Naive thymus-derived CD4-positive, alpha-beta T cell (primary cell): ENCODE measurements around the gene PFN4. TPM values are rescaled to one million over a fixed set of nuclear protein-coding genes. Genes with fewer than 3 reads are reported as not detected.

Source experiments
- ATAC-seq: fragments of 150-1000 bp; cut with Tn5 transposase; 2 replicates; pipeline ENCODE4 v1.10.0; 2021; ENCODE audit warnings: mild to moderate bottlenecking, moderate library complexity
- CTCF ChIA-PET: fragments of 350-600 bp; sonication (Branson Sonifier 250); formaldehyde crosslinking; loops from one replicate; lab custom pipeline; 2021; ENCODE audit warnings: antibody characterized with exemption; lab: Charles Lee
- POLR2A ChIA-PET: fragments of 350-600 bp; sonication (Branson Sonifier 250); formaldehyde crosslinking; loops from one replicate; lab custom pipeline; 2021; ENCODE audit warnings: antibody characterized with exemption, inconsistent platforms; lab: Charles Lee
- DNase-seq, 9 donors: peaks; one replicate each; pipeline versions ENCODE4 v3.0.0 to v3.0.0-alpha.2; 2020 to 2022; ENCODE audit warnings: mixed read lengths in 1 of 9
- H3K27ac ChIP-seq: one replicate; pipeline ENCODE4 v1.7.0; 2013; ENCODE audit warnings: mild to moderate bottlenecking, low read depth, low read length, moderate library complexity
- H3K27me3 ChIP-seq, 2 donors: one replicate each; pipeline ENCODE4 v1.7.0; 2013; ENCODE audit warnings: low read length in 2 of 2, mild to moderate bottlenecking in 2 of 2, moderate library complexity in 2 of 2; ENCODE audit not compliant: control insufficient read depth in 2 of 2, insufficient read depth in 2 of 2
- H3K36me3 ChIP-seq, 3 experiments: 1 replicate in 2 of 3; 2 replicates in 1 of 3; pipeline ENCODE4 v1.7.0; 2013; ENCODE audit warnings: low read length in 3 of 3, mild to moderate bottlenecking in 3 of 3, moderate library complexity in 1 of 3; ENCODE audit not compliant: insufficient read depth in 3 of 3, control insufficient read depth in 2 of 3
- H3K4me1 ChIP-seq, 2 donors: one replicate each; pipeline ENCODE4 v1.7.0; 2013; ENCODE audit warnings: low read length in 2 of 2, mild to moderate bottlenecking in 2 of 2, moderate library complexity in 1 of 2; ENCODE audit not compliant: control insufficient read depth in 2 of 2, insufficient read depth in 2 of 2
- H3K4me3 ChIP-seq: 2 replicates; pipeline ENCODE4 v1.7.0; 2013; ENCODE audit warnings: mild to moderate bottlenecking, low read length
- H3K9me3 ChIP-seq, 3 experiments: 1 replicate in 2 of 3; 2 replicates in 1 of 3; pipeline ENCODE4 v1.7.0; 2013; ENCODE audit warnings: low read length in 3 of 3; ENCODE audit not compliant: control insufficient read depth in 2 of 3
- H3K27ac Mint-ChIP-seq, 9 donors: one replicate each; pipeline ENCODE4 v1.8.0; 2020 to 2022; ENCODE audit warnings: mixed read lengths in 9 of 9, mild to moderate bottlenecking in 8 of 9, moderate library complexity in 5 of 9, inconsistent platforms in 2 of 9
- H3K27me3 Mint-ChIP-seq, 5 donors: one replicate each; pipeline ENCODE4 v1.8.0; 2021 to 2022; ENCODE audit warnings: mixed read lengths in 5 of 5, mild to moderate bottlenecking in 1 of 5
- H3K36me3 Mint-ChIP-seq, 5 donors: one replicate each; pipeline ENCODE4 v1.8.0; 2020 to 2022; ENCODE audit warnings: mixed read lengths in 5 of 5, mild to moderate bottlenecking in 3 of 5, inconsistent platforms in 1 of 5
- H3K4me1 Mint-ChIP-seq, 7 donors: one replicate each; pipeline ENCODE4 v1.8.0; 2020 to 2022; ENCODE audit warnings: mixed read lengths in 7 of 7, mild to moderate bottlenecking in 3 of 7, inconsistent platforms in 1 of 7
- H3K4me3 Mint-ChIP-seq, 10 donors: one replicate each; pipeline ENCODE4 v1.8.0; 2020 to 2022; ENCODE audit warnings: mild to moderate bottlenecking in 10 of 10, mixed read lengths in 10 of 10, moderate library complexity in 6 of 10, inconsistent platforms in 2 of 10
- H3K9me3 Mint-ChIP-seq, 11 donors: one replicate each; pipeline ENCODE4 v1.8.0; 2020 to 2022; ENCODE audit warnings: mixed read lengths in 11 of 11, mild to moderate bottlenecking in 4 of 11, inconsistent platforms in 1 of 11, moderate library complexity in 1 of 11
- intact Hi-C, 2 donors: fragments of 100-400 bp; cut with micrococcal nuclease; formaldehyde crosslinking; loops; one replicate each; pipeline ENCODE4 v1.15.1; 2023
- polyA plus RNA-seq, 2 donors: library from polyadenylated mRNA; unstranded; fragments of 300-500 nt; fragmentation: Illumina TruSeq; gene quantifications; one replicate each; pipeline ENCODE4 v1.2.3, GENCODE V29; 2021
- total RNA-seq, 6 experiments: library from RNA in 5 of 6; stranded (reverse) in 5 of 6; gene quantifications; 1 replicate in 5 of 6; 2 replicates in 1 of 6; pipeline ENCODE4 v1.2.3 and lab custom pipeline; 2021 to 2026

PFN4 gene
- total and polyA plus RNA-seq, 7 experiments from 2014 or later = not detected

DNA sequence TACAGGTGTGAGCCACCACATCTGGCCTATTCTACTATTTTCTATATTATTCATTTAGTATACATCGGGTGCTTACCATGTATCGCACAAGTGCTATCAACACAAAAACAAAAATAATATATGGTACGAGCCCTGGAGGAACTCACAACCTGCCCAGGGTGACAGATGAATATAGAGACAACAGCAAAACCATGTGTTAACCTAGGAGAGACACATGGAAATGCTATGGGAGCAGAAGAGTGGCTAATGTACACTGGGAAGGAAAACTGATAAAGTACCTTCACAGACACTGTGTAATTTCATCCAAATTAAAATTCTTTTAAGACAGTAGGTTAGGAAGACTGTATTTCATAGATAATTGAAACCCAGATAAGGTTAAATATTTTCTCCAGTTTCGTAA, 50.9 kb downstream of the PFN4 start:
- CTCF ChIA-PET = no interaction called here
- no peak overlapping the region for H3K27ac ChIP-seq
- Mint-ChIP-seq H3K36me3 (peaks cover 0 to 14% (median 7%) of the 10 kb centered on the region in 5 donors), H3K4me3 (no peak overlapping the region), H3K9me3 (no peaks in the 10 kb centered on the region), H3K27ac (peak overlapping the region in 1 of 9 donors; percentile 58), H3K4me1 (peaks cover 14 to 36% (median 34%) of the 10 kb centered on the region in 7 donors), H3K27me3 (no peaks in the 10 kb centered on the region)
- intact Hi-C loops = no loop called here
- H3K27me3 ChIP-seq = no peaks in the 10 kb centered on the region
- POLR2A ChIA-PET = no interaction called here
- ATAC-seq = no peak
- no peak overlapping the region for H3K4me3 ChIP-seq
- peaks cover 4 to 48% (median 13%) of the 10 kb centered on the region in 3 experiments for H3K36me3 ChIP-seq
- no peak for DNase-seq
- peaks cover 8 to 16% of the 10 kb centered on the region in 2 donors for H3K4me1 ChIP-seq
- H3K9me3 ChIP-seq = no peaks in the 10 kb centered on the region

DNA sequence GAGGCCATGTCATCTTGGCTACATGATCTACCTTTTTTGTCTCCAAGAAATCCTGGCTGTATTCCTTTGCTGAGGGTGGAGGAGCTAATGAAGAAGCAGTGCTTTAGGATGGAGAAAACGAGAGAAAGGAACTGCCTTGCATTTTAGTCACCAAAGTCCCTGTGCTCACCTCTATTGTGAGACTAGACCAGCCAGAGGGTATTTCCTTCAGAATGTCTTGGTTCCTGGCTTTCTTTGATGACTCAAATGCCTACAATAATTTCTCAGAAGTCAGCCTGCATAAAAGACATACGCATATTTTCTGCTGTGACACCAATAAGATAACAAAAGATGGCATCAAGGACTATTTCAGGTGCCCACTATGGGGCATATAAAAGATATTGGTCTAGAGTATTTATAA, 57.8 kb downstream of the PFN4 start:
- DNase-seq (no peak), ATAC-seq (no peak)
- POLR2A ChIA-PET = interaction anchor here (0.7 to 1.7 kb wide), 2 partner anchors 10 to 15 kb away, joined by 3 to 4 read pairs; no protein-coding TSS in a partner anchor
- no peak overlapping the region for H3K4me3 Mint-ChIP-seq
- intact Hi-C loops = no loop called here
- H3K36me3 ChIP-seq = peaks cover 0 to 42% (median 11%) of the 10 kb centered on the region in 3 experiments
- no peaks in the 10 kb centered on the region for H3K27me3 Mint-ChIP-seq
- CTCF ChIA-PET = no interaction called here
- H3K27ac Mint-ChIP-seq = peak overlapping the region in 1 of 9 donors; percentile 3
- no peaks in the 10 kb centered on the region for H3K27me3 ChIP-seq
- no peaks in the 10 kb centered on the region for H3K9me3 Mint-ChIP-seq
- H3K4me1 ChIP-seq = no peaks in the 10 kb centered on the region
- peaks cover 0 to 11% (median 3%) of the 10 kb centered on the region in 5 donors for H3K36me3 Mint-ChIP-seq
- H3K4me1 Mint-ChIP-seq = peaks cover 0 to 11% (median 0%) of the 10 kb centered on the region in 7 donors
- H3K4me3 ChIP-seq = no peak overlapping the region
- H3K9me3 ChIP-seq = no peaks in the 10 kb centered on the region
- no peak overlapping the region for H3K27ac ChIP-seq

Other genes with a start within 250 kb of the PFN4 start
- gene ATAD2B, start 196.2 kb downstream of the PFN4 start, total RNA-seq = 10 to 100 TPM; 31.8 to 55.8 (median 43.3) TPM
- gene ATAD2B, start 196.2 kb downstream of the PFN4 start, polyA plus RNA-seq = 10 to 100 TPM; 10.2 to 13.0 TPM
- gene UBXN2A, start 182.9 kb downstream of the PFN4 start, total RNA-seq = 10 to 100 TPM; 11.5 to 13.5 (median 12.4) TPM
- 1 to 10 TPM; 9.2 to 9.7 TPM for gene UBXN2A, start 182.9 kb downstream of the PFN4 start, polyA plus RNA-seq
- gene MFSD2B, start 113.2 kb downstream of the PFN4 start, total RNA-seq = under 1 TPM in 2 of 5 experiments, not detected in 3; 0.22 to 0.76 TPM
- gene MFSD2B, start 113.2 kb downstream of the PFN4 start, polyA plus RNA-seq = not detected
- gene WDCP, start 75.9 kb downstream of the PFN4 start, total RNA-seq = 10 to 100 TPM in 3 of 5 experiments, 1 to 10 TPM in 2; 3.9 to 22.1 (median 17.8) TPM
- gene WDCP, start 75.9 kb downstream of the PFN4 start, polyA plus RNA-seq = 1 to 10 TPM; 4.4 to 9.4 TPM
- gene FKBP1B, start 73.6 kb downstream of the PFN4 start, total RNA-seq = 1 to 10 TPM in 1 of 5 experiments, not detected in 4; 2.7 TPM
- not detected for gene FKBP1B, start 73.6 kb downstream of the PFN4 start, polyA plus RNA-seq
- 100 to 1,000 TPM in 1 of 5 experiments, 10 to 100 TPM in 4; 42.4 to 100 (median 49.7) TPM for gene SF3B6, start 47.0 kb downstream of the PFN4 start, total RNA-seq
- 100 to 1,000 TPM; 114 to 231 TPM for gene SF3B6, start 47.0 kb downstream of the PFN4 start, polyA plus RNA-seq
- 1 to 10 TPM in 3 of 5 experiments, under 1 TPM in 2; 0.49 to 5.0 (median 1.7) TPM for gene TP53I3, start 38.5 kb downstream of the PFN4 start, total RNA-seq
- under 1 TPM in 1 of 2 donors, not detected in 1; 0.24 TPM for gene TP53I3, start 38.5 kb downstream of the PFN4 start, polyA plus RNA-seq
- 10 to 100 TPM in 4 of 5 experiments, 1 to 10 TPM in 1; 7.8 to 27.5 (median 24.8) TPM for gene FAM228B, start 135 bp upstream of the PFN4 start, total RNA-seq
- gene FAM228B, start 135 bp upstream of the PFN4 start, polyA plus RNA-seq = 1 to 10 TPM; 5.2 to 9.5 TPM
- gene FAM228A, start 51.7 kb upstream of the PFN4 start, total RNA-seq = 1 to 10 TPM in 1 of 5 experiments, under 1 TPM in 2, not detected in 2; 0.54 to 1.4 (median 0.63) TPM
- gene FAM228A, start 51.7 kb upstream of the PFN4 start, polyA plus RNA-seq = not detected
- gene ITSN2, start 237.2 kb upstream of the PFN4 start, total RNA-seq = 100 to 1,000 TPM in 3 of 5 experiments, 10 to 100 TPM in 2; 79.2 to 133 (median 106) TPM
- gene ITSN2, start 237.2 kb upstream of the PFN4 start, polyA plus RNA-seq = 10 to 100 TPM; 53.0 to 70.8 TPM